MM.1S (cell line): ENCODE measurements around the gene BTD.

Experiments used
- DNase-seq: peaks from one replicate; pipeline ENCODE4 v3.0.0-alpha.2; 2015
- H2AFZ ChIP-seq: fragments of 300-600 bp; sonication (generic); 2 replicates; pipeline ENCODE4 v1.6.0; 2016; ENCODE audit warnings: antibody characterized with exemption, low read length
- H3F3A ChIP-seq: fragments of 300-600 bp; sonication (generic); 2 replicates; pipeline ENCODE4 v1.6.1; 2016; ENCODE audit warnings: mild to moderate bottlenecking, antibody characterized with exemption, low read length, moderate library complexity, mixed read lengths; ENCODE audit not compliant: insufficient read depth
- H3K27ac ChIP-seq: fragments of 300-600 bp; sonication (generic); 2 replicates; pipeline ENCODE4 v1.5.1; 2016; ENCODE audit warnings: mild to moderate bottlenecking, low read length
- H3K27me3 ChIP-seq: fragments of 300-600 bp; sonication (generic); replicated peaks from 2 replicates; pipeline ENCODE4 v1.6.0; 2016; ENCODE audit warnings: low read length; ENCODE audit not compliant: insufficient read depth
- H3K36me3 ChIP-seq: fragments of 300-600 bp; sonication (generic); replicated peaks from 2 replicates; pipeline ENCODE4 v1.6.1; 2016; ENCODE audit warnings: mild to moderate bottlenecking, low read length, mixed read lengths; ENCODE audit not compliant: insufficient read depth
- H3K4me1 ChIP-seq: fragments of 300-600 bp; sonication (generic); 2 replicates; pipeline ENCODE4 v1.6.1; 2016; ENCODE audit warnings: low read length, mixed read lengths
- H3K4me2 ChIP-seq: fragments of 300-600 bp; sonication (generic); 2 replicates; pipeline ENCODE4 v1.6.0; 2016; ENCODE audit warnings: low read depth, low read length
- H3K4me3 ChIP-seq: fragments of 300-600 bp; sonication (generic); 2 replicates; pipeline ENCODE4 v1.5.1; 2016; ENCODE audit warnings: low read length, mixed read lengths
- H3K79me2 ChIP-seq: fragments of 300-600 bp; sonication (generic); 2 replicates; pipeline ENCODE4 v1.6.1; 2016; ENCODE audit warnings: mixed run types, low read length, mixed read lengths
- H3K9ac ChIP-seq: fragments of 300-600 bp; sonication (generic); 2 replicates; pipeline ENCODE4 v1.6.1; 2016; ENCODE audit warnings: low read length, mixed read lengths
- H3K9me2 ChIP-seq: fragments of 300-600 bp; sonication (generic); replicated peaks from 2 replicates; pipeline ENCODE4 v1.6.1; 2016; ENCODE audit warnings: mild to moderate bottlenecking, low read length, mixed read lengths; ENCODE audit not compliant: insufficient read depth
- H3K9me3 ChIP-seq: fragments of 300-600 bp; sonication (generic); replicated peaks from 2 replicates; pipeline ENCODE4 v1.6.1; 2016; ENCODE audit warnings: mild to moderate bottlenecking, low read length, mixed read lengths; ENCODE audit not compliant: insufficient read depth
- H4K20me1 ChIP-seq: fragments of 300-600 bp; sonication (generic); 2 replicates; pipeline ENCODE4 v1.6.1; 2016; ENCODE audit warnings: mild to moderate bottlenecking, low read length, moderate library complexity, mixed read lengths; ENCODE audit not compliant: insufficient read depth
- CTCF ChIP-seq: fragments of 300-600 bp; sonication (generic); IDR thresholded peaks from 2 replicates; pipeline ENCODE4 v1.5.1; 2016; ENCODE audit warnings: antibody characterized with exemption, low read length, mixed read lengths
- EZH2 ChIP-seq: fragments of 300-600 bp; sonication (generic); optimal IDR thresholded peaks from 2 replicates; pipeline ENCODE3; 2017; ENCODE audit warnings: low read depth, mild to moderate bottlenecking, antibody characterized with exemption, low read length, mixed read lengths
- EZH2phosphoT487 ChIP-seq: fragments of 300-600 bp; sonication (generic); IDR thresholded peaks from 2 replicates; pipeline ENCODE4 v1.6.1; 2018; ENCODE audit warnings: antibody characterized with exemption, low read length

BTD gene

DNA sequence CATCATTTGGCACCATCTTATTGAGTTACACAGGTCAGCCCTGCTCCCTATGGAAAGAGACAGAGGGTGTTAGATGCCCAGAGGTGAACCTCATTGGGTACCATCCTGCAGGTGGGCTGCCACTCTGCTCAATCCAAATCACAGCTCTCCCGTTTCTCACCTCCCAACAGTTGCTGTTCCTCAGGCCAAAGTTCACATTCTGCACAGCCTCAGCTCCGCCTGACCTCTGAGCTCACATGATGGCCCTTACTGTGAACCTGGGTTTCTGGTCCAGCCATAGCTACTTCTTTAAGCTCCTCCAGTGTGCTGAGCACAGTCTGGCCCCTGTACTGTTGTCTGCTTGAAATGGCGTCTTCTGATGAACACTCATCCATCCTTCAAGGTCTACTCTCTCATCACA lies 47.8 kb downstream of the BTD start:
- Histone ChIP-seq H3F3A (peaks cover 28% of the 10 kb centered on the region), H3K4me1 (peaks cover 43% of the 10 kb centered on the region), H3K36me3 (no peaks in the 10 kb centered on the region), H4K20me1 (no peaks in the 10 kb centered on the region), H3K27ac (peak overlapping the region; percentile 94; the same call in 1 of the 2 replicates), H3K9me2 (no peaks in the 10 kb centered on the region), H2AFZ (no peak overlapping the region), H3K9ac (no peak overlapping the region), H3K9me3 (no peaks in the 10 kb centered on the region), H3K79me2 (no peaks in the 10 kb centered on the region), H3K4me3 (no peak overlapping the region), H3K27me3 (no peaks in the 10 kb centered on the region), H3K4me2 (peak overlapping the region; percentile 23; the same call in 1 of the 2 replicates)
- TF ChIP-seq CTCF = no peak
- DNase-seq = no peak

DNA sequence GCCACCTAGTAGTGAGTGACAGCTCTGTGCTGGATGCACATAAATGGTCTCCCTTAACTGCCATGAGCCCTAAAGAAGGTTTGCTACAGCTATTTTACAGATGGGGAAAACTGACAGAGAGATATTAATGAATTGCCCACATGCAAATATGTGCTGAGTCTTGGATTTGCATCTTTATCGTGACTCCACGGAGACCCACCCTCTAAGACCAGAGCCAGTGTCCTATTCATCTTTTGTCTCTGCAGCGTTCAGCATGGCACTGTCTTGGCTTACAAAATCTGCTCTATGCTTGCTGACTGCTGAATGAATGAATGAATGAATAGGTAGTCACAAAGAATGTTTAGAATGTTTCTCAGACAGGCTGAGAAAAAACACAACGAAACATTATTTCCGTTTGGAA lies 48.3 kb downstream of the BTD start:
- Histone ChIP-seq H3K27ac (peak overlapping the region; percentile 94; the same call in 1 of the 2 replicates), H3K9me3 (no peaks in the 10 kb centered on the region), H3K79me2 (no peaks in the 10 kb centered on the region), H4K20me1 (no peaks in the 10 kb centered on the region), H3F3A (peaks cover 28% of the 10 kb centered on the region), H3K27me3 (no peaks in the 10 kb centered on the region), H3K9ac (no peak overlapping the region), H2AFZ (no peak overlapping the region), H3K4me2 (peak overlapping the region; percentile 23), H3K4me1 (peaks cover 43% of the 10 kb centered on the region), H3K4me3 (no peak overlapping the region), H3K9me2 (no peaks in the 10 kb centered on the region), H3K36me3 (no peaks in the 10 kb centered on the region)
- no peak for TF ChIP-seq EZH2phosphoT487
- TF ChIP-seq CTCF = no peak
- TF ChIP-seq EZH2 = no peak
- DNase-seq = peak; percentile 18

- no peaks in the 10 kb centered on the region for H3K79me2 ChIP-seq
- H3K4me3 ChIP-seq = no peak overlapping the region
- H4K20me1 ChIP-seq = no peaks in the 10 kb centered on the region
- H3K9me2 ChIP-seq = no peaks in the 10 kb centered on the region
- no peaks in the 10 kb centered on the region for H3K27me3 ChIP-seq
- no peak overlapping the region for H3K4me2 ChIP-seq
- peaks cover 36% of the 10 kb centered on the region for H3K4me1 ChIP-seq
- H3K36me3 ChIP-seq = no peaks in the 10 kb centered on the region
- peaks cover 28% of the 10 kb centered on the region for H3F3A ChIP-seq
- H3K9ac ChIP-seq = no peak overlapping the region
- DNase-seq = no peak
- TF ChIP-seq EZH2 (no peak), CTCF (no peak), EZH2phosphoT487 (no peak)
- no peak overlapping the region for H3K27ac ChIP-seq
- no peaks in the 10 kb centered on the region for H3K9me3 ChIP-seq
- no peak overlapping the region for H2AFZ ChIP-seq
Measured at GRCh38 chr3:15651396-15651795, 49.9 kb downstream of the BTD start.
